D721Med (cell line): Measurements from ENCODE around the gene ZNF197.

Source experiments
- DNase-seq: peaks from one replicate; pipeline ENCODE4 v3.0.0; 2011; ENCODE audit warnings: low spot score; ENCODE audit not compliant: insufficient read length
- FAIRE-seq: peaks from 2 replicates; lab custom pipeline; 2011; peaks lifted over from hg19 to GRCh38; lab: Jason Lieb, UNC
- CTCF ChIP-seq: IDR thresholded peaks from 2 replicates; pipeline ENCODE4 v1.5.1; 2012; ENCODE audit warnings: mild to moderate bottlenecking, control low read depth; ENCODE audit not compliant: insufficient read depth; ENCODE audit errors: missing control alignments

ZNF197 gene

GRCh38 chr3:44685128-44685800, 60.4 kb downstream of the ZNF197 start:
- no peak for TF ChIP-seq CTCF
- DNase-seq (peak; percentile 63), FAIRE-seq (no peak)

GRCh38 chr3:44687898-44688297, 63.1 kb downstream of the ZNF197 start:
- TF ChIP-seq CTCF: no peak
- FAIRE-seq (no peak), DNase-seq (no peak)
